Cardiac muscle cell (in vitro differentiated cells and primary cell): ENCODE data around the gene SNX14. TPM values are rescaled to one million over a fixed set of nuclear protein-coding genes. Genes with fewer than 3 reads are reported as not detected.

Experiments
- DNase-seq, 2 donors: peaks; one replicate each; pipeline versions ENCODE4 v3.0.0 to v3.0.0-alpha.2; 2010 to 2017; ENCODE audit warnings: low read depth in 1 of 2, low spot score in 1 of 2
- H3K27ac ChIP-seq: fragments of 200-600 bp; sonication (generic); 2 replicates; pipeline ENCODE4 v1.5.1; 2016
- H3K27me3 ChIP-seq: fragments of 200-600 bp; sonication (generic); 2 replicates; pipeline ENCODE4 v1.6.0; 2016; ENCODE audit warnings: control low read depth
- H3K36me3 ChIP-seq: fragments of 200-600 bp; sonication (generic); 2 replicates; pipeline ENCODE4 v1.5.1; 2016; ENCODE audit warnings: control low read depth
- H3K4me1 ChIP-seq: fragments of 200-600 bp; sonication (generic); 2 replicates; pipeline ENCODE4 v1.8.1; 2017; ENCODE audit warnings: low read depth, mild to moderate bottlenecking, mixed run types
- H3K4me3 ChIP-seq: fragments of 200-600 bp; sonication (generic); 2 replicates; pipeline ENCODE4 v1.5.1; 2016; ENCODE audit warnings: mild to moderate bottlenecking
- H3K9me3 ChIP-seq: fragments of 200-600 bp; sonication (generic); 2 replicates; pipeline ENCODE4 v1.5.1; 2017; ENCODE audit warnings: low read depth, mild to moderate bottlenecking, control low read depth
- CTCF ChIP-seq: IDR thresholded peaks from 2 replicates; pipeline ENCODE4 v1.5.1; 2012; ENCODE audit warnings: low read depth, mild to moderate bottlenecking, low read length
- polyA plus RNA-seq: library from polyadenylated mRNA; unstranded; fragments of >200 nt; fragmentation: Nextera tagmentation; extraction: Ambion mirVana; gene quantifications from 2 replicates; pipeline ENCODE4 v1.2.1, GENCODE V29; 2016
- total RNA-seq: library from RNA; depleted of rRNA; stranded (reverse); fragments of >200 nt; gene quantifications from 2 replicates; pipeline ENCODE4 v1.2.3, GENCODE V29; 2016

Gene SNX14
- total and polyA plus RNA-seq, 2 experiments from 2014 or later = 53.8 to 103 TPM

DNA sequence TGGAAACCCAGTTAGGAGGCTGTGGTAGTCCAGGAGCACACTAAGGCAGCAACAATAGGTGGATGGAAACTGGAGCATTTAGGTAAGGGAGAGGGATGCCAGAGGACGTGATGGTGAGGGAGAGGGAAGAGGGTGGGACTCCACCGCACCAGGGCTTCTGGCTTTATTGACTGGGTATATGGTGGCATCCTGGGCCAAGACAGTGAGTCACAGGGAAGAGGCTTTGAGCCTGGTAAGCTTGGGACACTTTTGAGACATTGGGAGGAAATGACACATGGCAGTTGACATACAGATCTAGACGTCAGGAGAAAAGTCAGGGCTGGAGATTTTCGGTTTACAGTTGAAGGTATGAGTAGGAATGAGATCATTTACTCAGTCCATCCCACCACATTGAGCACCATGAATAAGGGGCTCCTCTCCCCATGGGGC, 128.9 kb downstream of the SNX14 start:
- no peaks in the 10 kb centered on the region for H3K4me1 ChIP-seq
- H3K27me3 ChIP-seq = no peaks in the 10 kb centered on the region
- no peak overlapping the region for H3K4me3 ChIP-seq
- H3K36me3 ChIP-seq = no peaks in the 10 kb centered on the region
- no peak for TF ChIP-seq CTCF
- no peak overlapping the region for H3K27ac ChIP-seq
- no peaks in the 10 kb centered on the region for H3K9me3 ChIP-seq
- peak in 1 of 2 donors; percentile 57 for DNase-seq

DNA sequence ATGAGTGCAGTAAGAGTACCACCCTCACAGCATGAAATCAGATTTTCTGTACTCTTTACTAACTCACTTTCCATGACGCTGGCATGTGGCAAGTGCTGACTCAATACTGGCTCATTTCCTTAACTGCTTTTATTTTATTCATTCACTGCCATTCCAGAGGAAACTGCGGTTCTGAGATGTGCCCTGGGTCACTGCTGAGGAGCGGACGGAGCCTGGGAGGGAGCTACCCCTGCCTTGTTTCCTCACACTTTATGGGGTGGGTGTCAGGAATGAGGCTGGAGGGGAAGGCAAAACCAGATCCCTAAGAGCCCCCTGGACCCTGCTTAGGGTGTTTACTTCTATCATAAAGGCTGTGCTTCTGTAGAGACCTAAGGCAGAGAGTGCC, 129.4 kb downstream of the SNX14 start:
- no peak overlapping the region for H3K4me3 ChIP-seq
- no peak for TF ChIP-seq CTCF
- H3K27me3 ChIP-seq = no peaks in the 10 kb centered on the region
- no peaks in the 10 kb centered on the region for H3K36me3 ChIP-seq
- no peak overlapping the region for H3K27ac ChIP-seq
- peak in 1 of 2 donors; percentile 97 for DNase-seq
- no peaks in the 10 kb centered on the region for H3K9me3 ChIP-seq
- H3K4me1 ChIP-seq = no peaks in the 10 kb centered on the region

DNA sequence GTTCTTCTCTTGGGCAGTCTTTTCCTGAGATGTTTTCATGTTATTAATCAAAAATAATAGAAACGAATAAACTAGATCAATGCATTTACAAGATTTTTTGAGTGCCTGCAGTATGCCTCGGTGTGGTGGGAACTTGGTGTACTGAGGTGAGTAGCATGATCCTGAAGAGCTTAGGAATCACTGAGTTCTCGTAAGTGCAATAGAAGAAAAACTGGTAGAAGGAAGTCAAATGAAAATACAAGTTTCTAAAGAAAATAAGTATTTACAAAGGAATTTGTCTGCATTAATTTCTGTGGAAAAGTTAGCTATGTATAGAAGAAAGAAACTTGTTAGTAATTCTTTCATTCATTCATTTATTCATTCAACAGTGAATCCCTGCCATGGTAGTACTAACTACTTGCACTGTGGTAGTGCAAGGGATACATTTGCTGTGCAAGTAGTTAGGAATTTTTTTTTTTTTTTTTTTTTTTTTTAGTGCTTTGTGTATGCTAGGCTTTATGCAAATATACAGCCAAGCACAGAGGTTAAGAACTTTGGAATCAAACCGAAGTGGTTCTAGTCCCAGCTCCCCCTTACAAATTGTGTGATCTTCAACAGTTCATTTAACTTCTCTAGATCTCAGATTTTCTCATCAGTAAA, 129.9 kb downstream of the SNX14 start:
- no peak for DNase-seq
- Histone ChIP-seq H3K27me3 (no peaks in the 10 kb centered on the region), H3K27ac (no peak overlapping the region), H3K9me3 (no peaks in the 10 kb centered on the region), H3K4me1 (no peaks in the 10 kb centered on the region), H3K4me3 (no peak overlapping the region), H3K36me3 (no peaks in the 10 kb centered on the region)
- no peak for TF ChIP-seq CTCF

GRCh38 chr6:85462673-85463072, 131.0 kb downstream of the SNX14 start:
- H3K36me3 ChIP-seq = no peaks in the 10 kb centered on the region
- H3K4me3 ChIP-seq = no peak overlapping the region
- H3K9me3 ChIP-seq = no peaks in the 10 kb centered on the region
- no peaks in the 10 kb centered on the region for H3K27me3 ChIP-seq
- DNase-seq = no peak
- no peaks in the 10 kb centered on the region for H3K4me1 ChIP-seq
- TF ChIP-seq CTCF = no peak
- no peak overlapping the region for H3K27ac ChIP-seq

GRCh38 chr6:85461798-85462170, 131.9 kb downstream of the SNX14 start:
- H3K27ac ChIP-seq = no peak overlapping the region
- no peaks in the 10 kb centered on the region for H3K27me3 ChIP-seq
- H3K4me1 ChIP-seq = no peaks in the 10 kb centered on the region

More at GRCh38 chr6:85461798-85462170, 131.9 kb downstream of the SNX14 start:
- Histone ChIP-seq H3K4me3 (no peak overlapping the region), H3K9me3 (no peaks in the 10 kb centered on the region), H3K36me3 (no peaks in the 10 kb centered on the region)
- no peak for TF ChIP-seq CTCF
- no peak for DNase-seq
